Left cardiac atrium (tissue), 4 donors: ENCODE results near the gene FAM187B. TPM values are rescaled to one million over a fixed set of nuclear protein-coding genes. Genes with fewer than 3 reads are reported as not detected.
A peak's percentile ranks its signal among the peaks of the same experiment; 100 is the strongest.

ENCODE experiments used
- ATAC-seq, 2 donors: fragments of 200-7000 bp; cut with Tn5 transposase; one replicate each; pipeline ENCODE4 v1.9.1; 2020; ENCODE audit warnings: mild to moderate bottlenecking in 2 of 2, moderate library complexity in 2 of 2
- DNase-seq: peaks from one replicate; pipeline ENCODE4 v3.0.0-alpha.2; 2020
- intact Hi-C, 2 donors: fragments of 100-400 bp; cut with DNase I; formaldehyde crosslinking; loops; one replicate each; pipeline versions ENCODE4 v1.14.1 to v1.15.1; 2022 to 2023
- total RNA-seq, 2 donors: library from RNA; stranded (reverse); fragmentation: NEBNext Ultra II Directional; extraction: Animal tissue kit (Norgen Biotek cat#: 25700); gene quantifications; one replicate each; pipeline ENCODE4 v1.2.1, GENCODE V29; 2021
- donor health status: DM: no; HTN: yes; CAD: no.
- donor health status: DM: no; HTN: yes; CAD: no; lungs with severe emphysema.
- donor health status: DM: yes; HTN: yes; CAD: no.
- donor health status: Dilated cardiomyopathy.

Gene FAM187B
- total RNA-seq, 2 donors from 2014 or later = not detected

DNA sequence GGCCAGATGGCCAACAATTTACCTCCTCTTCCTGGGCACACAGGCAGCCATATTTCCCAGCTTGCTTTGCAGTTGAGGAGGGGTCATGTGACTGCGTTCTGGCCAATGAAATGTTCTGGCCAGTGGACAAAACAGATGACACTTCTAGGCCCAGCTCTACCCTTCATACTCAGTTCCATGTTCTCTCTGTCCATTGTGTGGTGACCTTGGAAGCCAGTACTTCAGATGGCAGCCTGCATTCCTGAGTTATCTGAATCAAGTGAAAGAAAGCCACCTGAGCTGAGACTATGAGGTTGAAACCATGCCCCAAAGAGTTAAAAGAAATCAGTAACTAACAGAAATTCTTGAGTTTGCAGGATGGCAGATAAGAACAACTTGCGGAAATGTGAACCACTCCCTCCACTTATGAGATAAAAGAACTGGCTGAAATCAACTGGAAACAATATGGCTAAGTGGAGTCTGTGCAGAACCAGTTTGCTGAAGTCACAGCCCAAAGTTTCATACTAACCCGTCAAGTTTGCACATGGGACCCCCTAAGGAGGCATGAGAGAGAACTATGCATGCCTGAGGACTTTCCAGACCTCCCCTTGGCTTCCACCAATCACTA is 8.1 kb downstream of the FAM187B start:
- ATAC-seq (no peak), DNase-seq (no peak)
- intact Hi-C loops = no loop called here

DNA sequence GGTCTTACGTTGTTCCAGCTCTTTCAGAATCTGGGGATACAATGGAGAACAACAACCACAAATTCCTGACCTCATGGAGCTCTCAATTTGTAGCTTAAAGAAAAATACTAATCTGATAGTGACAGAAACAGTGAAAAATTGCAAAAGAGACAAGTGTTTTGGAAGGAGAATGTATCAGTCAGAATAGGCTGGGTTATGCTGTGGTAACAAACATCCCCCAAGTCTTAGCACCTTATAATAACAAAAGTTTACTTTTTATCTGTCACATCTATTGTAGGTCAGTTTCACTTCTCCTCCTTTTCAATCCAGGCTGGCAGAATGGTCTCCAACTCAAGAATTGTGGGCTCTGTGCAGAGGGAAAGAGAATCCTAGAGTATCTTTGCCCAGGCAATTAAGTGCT is 9.5 kb downstream of the FAM187B start:
- ATAC-seq (no peak), DNase-seq (no peak)
- intact Hi-C loops = no loop called here

DNA sequence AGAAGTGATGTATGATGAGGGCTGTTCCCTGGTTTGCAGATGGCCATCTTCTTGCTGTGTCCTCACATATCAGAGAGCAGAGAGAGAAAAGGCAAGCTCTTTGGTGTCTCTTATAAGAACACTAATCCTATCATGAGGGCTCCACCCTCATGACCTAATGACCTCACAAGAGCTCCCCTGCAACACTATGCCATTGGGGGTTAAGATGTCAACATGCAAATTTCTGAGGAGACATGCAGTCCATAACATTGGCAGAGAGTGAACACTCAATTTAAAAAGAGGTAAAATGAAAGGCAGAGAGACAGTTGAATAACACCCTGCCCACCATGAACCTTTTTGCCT is 10.9 kb downstream of the FAM187B start:
- intact Hi-C loops = no loop called here
- no peak for DNase-seq
- ATAC-seq = no peak

DNA sequence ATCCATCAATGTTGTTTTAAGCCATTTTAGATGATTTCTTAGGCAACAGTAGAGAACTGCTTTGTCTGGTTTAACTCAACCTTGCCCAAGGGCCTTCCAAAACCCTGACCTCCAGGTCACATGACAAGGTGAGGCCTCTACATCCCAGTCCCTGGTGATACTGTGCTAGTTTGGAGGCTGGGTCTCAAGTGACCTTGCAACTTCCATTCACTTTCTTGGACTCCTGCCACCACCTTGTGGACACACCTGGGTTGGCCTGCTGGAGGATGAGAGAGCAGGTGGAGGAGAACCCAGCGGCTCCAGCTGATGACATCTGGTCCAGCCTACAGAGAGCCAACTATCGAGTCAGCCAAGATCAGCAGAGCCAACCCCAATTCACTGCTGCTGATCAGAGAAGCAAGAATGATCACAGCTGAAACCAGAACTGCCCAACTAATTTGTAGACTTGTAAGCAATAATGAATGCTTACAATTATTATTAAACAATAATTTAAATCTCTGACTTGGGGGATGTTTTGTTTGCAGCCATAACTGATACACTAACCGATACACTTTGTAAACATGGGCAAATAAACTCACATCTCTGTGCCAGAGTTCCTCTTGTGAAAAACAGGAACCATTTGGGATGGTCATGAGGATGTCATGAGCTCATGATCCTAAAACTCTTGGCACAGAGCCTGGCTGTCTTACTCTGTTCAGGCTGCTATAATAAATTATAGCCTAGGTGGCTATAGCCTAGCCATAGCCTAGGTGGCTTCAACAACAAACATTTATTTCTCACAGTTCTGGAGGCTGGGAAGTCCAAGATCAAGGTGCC is 11.5 kb downstream of the FAM187B start:
- DNase-seq = no peak
- intact Hi-C loops = no loop called here
- peak in 1 of 2 donors; percentile 19 for ATAC-seq

DNA sequence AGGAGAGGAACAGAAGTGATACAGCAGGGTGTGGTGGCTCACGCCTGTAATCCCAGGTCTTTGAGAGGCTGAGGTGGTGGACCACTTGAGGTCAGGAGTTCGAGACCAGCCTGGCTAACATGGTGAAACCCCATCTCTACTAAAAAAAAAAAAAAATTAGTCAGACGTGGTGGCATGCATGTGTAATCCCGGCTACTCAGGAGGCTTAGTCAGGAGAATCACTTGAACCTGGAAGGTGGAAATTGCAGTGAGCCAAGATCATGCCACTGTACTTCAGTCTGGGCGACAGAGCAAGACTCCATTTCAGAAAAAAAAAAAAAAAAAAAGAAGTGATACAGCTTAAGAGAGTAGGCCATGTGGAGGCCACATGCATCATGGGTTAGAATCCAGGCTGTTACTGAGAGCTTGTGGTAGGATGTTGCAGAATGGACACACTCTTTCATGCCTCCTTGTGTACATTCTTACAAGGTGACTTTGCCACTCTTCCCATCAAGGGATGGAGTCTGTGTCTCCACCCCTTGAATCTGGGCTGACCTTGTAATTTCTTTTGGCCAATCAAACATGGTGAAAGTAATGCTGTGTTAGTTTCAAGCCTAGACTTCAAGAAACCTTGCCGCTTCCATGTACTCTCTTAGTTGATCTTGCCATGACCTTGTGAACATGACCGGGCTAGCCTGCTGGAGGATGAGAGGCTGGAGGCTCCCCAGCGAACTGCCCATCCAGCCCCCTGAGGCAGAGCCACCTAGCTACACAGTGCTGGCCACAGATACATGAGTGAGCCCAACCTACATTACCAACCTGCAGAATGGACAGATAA is 12.3 kb downstream of the FAM187B start:
- intact Hi-C loops = no loop called here
- DNase-seq = no peak
- no peak for ATAC-seq

DNA sequence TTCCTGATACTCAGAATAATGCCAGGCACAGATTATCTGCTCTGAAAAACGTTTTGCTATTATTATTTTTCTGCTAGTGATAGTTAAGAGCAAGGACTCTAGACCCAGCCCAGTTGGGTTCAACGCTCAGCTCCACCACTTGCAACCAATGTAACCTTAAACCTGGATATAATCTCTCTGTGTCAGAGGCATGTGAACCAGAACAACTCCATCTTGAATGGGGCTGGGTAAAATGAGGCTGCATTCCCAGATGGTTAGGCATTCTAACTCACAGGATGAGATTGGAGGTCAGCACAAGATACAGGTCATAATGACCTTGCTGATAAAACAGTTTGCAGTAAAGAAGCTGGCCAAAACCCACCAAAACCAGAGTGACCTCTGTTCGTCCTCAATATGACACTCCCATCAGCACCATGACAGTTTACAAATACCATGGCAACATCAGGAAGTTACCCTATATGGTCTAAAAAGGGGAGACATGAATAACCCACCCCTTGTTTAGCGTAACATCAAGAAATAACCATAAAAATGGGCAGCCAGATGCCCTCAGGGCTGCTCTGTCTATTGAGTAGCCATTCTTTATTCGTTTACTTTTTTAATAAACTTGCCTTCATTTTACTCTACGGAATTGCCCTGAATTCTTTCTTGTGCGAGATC is 13.6 kb downstream of the FAM187B start:
- ATAC-seq (no peak), DNase-seq (no peak)
- intact Hi-C loops = no loop called here

DNA sequence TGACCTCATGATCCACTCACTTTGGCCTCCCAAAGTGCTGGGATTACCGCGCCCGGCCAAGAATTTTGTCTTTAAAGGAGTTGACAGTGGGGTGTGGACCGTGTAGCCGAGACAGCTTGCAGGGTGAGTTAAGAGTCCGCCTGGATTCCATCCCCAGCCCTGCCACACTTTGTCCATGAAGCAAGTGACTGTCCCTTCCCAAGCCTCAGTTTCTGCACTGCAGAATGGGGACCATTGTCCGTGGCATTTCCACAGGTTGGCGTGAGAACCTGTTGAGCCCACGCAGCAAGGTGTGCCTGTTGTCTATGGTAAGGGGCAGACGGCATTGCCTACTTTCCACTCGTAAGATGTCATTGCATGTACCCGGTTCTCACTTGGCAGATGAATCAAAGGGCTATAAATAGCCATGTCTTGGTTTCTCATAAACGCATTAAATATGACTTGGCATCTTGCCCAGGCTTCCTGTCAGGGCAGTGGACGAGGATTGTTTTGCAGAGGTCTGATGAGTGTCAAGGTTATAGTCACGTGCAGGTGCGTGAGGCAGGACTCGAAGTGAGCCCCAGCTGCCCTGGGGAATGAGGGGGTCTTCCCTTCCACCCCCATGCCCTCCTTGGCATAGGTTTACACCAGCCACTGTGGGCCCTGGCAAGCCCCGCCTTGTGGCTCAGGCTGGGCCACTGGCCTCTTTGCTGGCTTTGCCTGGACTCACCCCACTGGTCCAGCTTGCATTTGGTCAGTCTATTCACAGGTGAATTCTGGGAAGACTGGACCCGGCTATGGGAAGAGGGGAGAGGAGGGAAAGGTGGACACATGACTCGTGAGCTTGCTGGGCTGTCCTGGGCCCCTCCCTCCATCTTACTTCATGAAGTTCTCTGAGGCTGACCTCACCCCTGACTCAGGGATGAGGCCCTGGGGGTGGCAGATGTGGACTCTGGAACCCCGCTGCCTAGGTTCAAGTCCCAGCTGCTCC is 14.6 kb downstream of the FAM187B start:
- intact Hi-C loops = no loop called here
- DNase-seq = peak; percentile 70
- ATAC-seq = peak; percentile 75 to 85

DNA sequence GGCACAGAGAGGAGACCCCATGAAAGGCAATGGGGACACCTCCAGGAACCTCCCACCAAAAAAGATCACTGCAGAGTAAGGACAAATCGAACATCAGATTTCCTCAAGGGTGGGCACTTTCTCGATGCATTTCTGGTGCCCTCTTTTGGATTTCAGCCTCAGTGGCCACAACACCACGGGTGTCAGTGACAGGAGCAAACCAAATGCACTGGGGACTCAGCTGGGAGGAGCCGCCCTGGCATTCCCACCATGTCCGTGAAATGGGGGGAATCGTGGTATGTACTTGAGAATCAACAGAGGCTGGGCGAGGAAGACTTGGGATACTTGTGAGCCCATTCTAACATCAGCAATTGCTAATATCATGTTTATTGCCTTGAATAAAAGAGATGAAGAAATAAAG is 16.3 kb downstream of the FAM187B start:
- no peak for ATAC-seq
- no peak for DNase-seq
- intact Hi-C loops = no loop called here

DNA sequence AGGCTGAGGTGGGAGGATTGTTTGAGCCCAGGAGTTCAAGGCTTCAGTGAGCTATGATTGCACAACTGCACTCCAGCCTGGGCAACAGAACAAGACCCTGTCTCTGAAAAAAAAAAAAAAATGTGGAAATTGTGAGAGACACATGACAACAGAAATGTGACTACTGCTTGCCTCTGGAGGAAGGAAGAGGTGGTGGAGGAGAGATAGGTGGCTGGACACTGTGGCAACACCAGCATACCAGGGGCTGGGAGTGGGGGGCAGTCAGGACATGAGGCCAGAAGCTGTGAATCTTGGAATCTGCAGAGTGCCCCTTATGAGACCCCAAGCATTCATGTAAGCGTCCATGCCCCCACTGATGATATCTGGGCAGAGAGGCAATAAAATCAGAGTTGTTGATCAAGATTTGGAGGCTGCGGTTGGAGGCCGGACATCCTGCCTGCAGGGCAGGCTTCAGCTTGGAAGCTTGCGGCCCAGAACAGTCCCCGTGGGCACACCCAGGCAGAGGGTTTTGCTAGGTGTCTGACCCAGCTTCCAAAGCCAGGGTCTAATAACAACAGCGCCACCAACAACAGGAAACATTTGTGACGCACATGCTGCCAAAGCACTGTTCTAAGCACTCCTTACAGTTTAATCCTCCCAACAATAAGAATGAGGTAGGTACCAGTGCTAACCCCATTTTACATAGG is 16.9 kb downstream of the FAM187B start:
- intact Hi-C loops = no loop called here
- peak; percentile 58 to 73 for ATAC-seq
- DNase-seq = peak; percentile 74

DNA sequence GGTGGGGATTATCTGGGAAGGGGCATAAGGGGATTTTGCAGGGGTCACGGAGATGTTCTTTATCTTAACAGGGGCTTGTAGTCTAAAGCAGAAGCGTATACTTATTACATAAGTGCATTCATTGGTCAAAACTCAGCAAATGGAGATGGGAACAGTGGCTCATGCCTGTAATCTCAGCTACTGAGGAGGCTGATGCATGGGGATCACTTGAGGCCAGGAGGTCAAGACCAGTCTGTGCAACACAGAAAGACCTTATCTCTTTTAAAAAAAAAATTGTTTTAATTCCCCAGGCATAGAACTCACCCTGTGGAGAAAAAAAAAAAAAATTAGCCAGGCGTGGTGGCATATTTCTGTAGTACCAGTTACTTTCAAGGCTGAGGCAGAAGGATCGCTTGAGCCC is 18.9 kb downstream of the FAM187B start:
- ATAC-seq (no peak), DNase-seq (no peak)
- intact Hi-C loops = no loop called here

DNA sequence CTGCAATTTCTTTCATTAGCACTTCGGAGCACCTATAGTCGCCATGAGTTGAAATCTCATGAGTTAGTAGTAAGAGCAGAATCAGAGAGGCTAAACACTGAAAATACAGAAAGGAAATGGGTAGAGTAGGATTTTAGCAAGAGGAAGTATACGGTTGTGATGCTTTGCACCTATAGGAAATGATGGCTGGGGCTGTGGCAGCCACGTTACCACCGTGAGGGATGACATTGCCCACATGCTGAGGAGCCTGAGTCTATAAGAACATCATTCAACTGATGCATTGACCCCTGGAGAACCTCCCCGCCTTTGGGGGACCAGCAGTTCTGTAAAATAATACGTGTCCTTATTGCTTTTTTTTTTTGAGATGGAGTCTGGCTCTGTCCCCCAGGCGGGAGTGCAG is 20.4 kb downstream of the FAM187B start:
- DNase-seq (no peak), ATAC-seq (no peak)

DNA sequence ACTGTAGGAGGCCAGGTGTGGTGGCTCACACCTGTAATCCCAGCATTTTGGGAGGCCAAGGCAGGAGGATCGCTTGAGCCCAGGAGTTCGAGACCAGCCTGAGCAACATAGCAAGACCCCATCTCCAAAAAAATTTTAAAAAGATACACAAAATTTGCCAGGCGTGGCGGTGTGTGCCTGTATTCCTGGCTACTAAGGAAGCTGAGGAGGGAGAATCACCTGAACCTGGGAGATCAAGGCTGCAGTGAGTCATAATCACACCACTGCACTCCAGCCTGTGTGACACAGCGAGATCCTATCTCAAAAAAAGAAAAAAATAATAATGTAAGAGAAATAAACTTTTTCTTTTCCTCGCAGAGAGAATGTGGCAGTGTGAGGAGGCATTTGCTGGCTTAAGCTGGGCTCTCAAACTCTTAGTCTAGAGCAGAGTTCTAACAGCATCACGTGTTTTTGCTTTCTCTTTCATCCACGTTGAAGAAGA is 21.1 kb downstream of the FAM187B start:
- DNase-seq = no peak

More for the DNA sequence above, 20.4 kb downstream of the FAM187B start:
- intact Hi-C loops = no loop called here

DNA sequence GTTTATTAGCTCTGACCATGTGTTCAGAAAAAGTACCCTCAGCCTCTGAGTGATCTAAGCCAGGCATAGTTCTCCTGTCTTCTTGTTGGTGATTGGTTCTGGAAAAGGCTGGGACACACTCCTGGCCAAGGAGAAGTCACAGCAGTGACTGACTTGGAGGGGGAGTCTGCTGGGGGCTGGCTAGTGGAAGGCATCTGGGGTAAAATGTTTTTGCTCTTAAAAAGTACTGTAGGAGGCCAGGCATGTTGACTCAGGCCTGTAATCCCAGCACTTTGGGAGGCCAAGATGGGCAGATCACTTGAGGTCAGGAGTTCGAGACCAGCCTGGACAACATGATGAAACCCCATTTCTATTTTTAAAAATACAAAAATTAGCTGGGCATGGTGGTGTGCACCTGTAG is 21.7 kb downstream of the FAM187B start:
- DNase-seq = no peak
- ATAC-seq = no peak
- intact Hi-C loops = no loop called here

More for the DNA sequence above, 21.1 kb downstream of the FAM187B start:
- ATAC-seq = no peak
- intact Hi-C loops = no loop called here

DNA sequence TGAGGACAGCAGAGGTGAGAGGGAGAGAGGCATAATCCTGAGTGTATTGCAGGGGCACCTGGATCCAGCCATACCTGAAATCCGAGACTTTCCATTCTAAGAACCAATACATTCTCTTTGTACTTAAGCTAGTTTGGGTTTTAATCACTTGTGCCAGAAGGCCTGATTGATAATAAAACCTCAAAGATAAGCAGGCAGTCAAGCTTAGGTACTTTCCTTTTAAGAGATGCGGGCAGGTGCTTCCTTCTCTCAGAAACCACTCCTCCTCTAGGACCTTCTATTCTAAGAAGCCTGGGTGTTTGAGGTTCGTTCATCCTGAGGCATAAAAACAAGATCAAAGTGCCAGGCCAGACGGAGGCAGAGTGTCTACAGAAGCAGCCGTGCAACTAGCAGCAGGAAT is 22.2 kb downstream of the FAM187B start:
- DNase-seq = no peak
- ATAC-seq = no peak
- intact Hi-C loops = no loop called here

DNA sequence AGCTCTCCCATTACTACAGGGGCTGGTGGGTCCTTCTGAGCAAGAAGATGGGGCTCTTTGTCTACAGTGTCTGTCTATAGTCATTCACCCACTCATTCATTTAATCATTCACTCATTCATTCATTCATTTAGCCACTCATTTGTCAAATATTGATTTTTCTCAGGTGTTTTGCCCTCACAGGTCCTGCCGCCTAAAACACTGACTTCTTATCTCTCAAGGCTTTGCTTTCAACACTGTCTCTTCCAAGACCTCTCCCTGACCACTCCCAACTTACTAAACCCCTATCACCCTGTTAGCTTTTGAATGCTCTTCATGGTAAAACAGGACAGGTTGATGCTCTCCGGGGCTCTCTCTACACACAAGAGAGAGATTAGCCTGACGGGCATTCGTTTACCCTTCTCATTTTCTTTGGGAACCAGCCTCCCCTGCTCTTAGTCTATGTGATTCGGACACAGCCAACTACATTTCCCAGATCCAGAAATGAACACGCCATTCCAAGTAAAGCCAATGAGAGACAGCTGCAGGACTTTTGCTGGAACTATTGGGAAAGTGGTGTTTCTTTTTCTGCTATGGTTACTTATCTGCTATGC is 22.7 kb downstream of the FAM187B start:
- intact Hi-C loops = no loop called here
- no peak for DNase-seq
- no peak for ATAC-seq

DNA sequence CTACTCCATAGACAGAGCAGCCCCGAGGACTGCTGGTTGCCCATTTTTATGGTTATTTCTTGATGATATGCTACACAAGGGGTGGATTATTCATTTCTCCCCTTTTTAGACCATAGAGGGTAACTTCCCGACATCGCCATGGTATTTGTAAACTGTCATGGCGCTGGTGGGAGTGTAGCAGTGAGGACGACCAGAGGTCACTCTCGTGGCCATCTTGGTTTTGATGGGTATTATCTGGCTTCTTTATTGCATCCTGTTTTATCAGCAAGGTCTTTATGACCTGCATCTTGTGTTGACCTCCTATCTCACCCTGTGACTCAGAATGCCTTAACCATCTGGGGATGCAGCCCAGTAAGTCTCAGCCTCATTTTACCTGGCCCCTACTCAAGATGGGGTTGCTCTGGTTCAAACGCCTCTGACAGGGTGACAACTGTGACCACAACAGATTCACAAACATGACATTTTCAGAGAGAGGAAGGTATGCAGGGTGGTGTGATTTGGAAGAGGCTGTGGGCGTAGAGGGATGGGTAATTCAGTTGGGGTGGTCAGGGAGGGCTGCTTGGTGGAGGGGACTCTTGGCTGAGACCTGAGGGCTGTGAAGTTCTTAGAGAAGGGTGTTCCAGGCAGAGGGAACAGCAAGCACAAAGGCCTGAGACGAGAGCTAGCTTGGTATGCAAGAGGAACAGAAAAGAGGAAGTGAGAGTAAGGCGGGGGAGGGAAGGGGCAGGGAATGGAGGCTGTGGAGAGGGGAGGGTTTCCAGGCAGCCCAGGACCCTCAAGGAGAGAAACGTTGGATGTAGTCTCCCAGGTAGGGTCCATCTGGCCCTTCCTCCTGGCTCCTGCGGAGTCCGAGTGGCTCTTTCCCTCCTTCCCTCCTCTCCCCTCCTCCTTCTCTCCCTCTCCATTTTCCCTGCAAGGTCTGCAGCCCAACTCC is 23.5 kb downstream of the FAM187B start:
- intact Hi-C loops = no loop called here

More for the DNA sequence above, 23.5 kb downstream of the FAM187B start:
- peak; percentile 38 to 61 for ATAC-seq
- DNase-seq = no peak
